HepG2 (cell line): Measurements from ENCODE around the gene GAREM2. TPM values are rescaled to one million over a fixed set of nuclear protein-coding genes. Genes with fewer than 3 reads are reported as not detected.

Source experiments
- ATAC-seq: fragments of 200-7000 bp; cut with Tn5 transposase; 3 replicates; pipeline ENCODE4 v1.9.1; 2020; ENCODE audit warnings: mild to moderate bottlenecking, moderate library complexity
- BruUV-seq: library from RNA; stranded (reverse); fragments of 400-500 nt; replicated peaks from 2 replicates; lab custom pipeline; 2021; lab: Mats Ljungman, UMichigan
- CTCF ChIA-PET: fragments of 300-600 bp; formaldehyde crosslinking; extraction: SDS; loops from one replicate; lab custom pipeline; 2021; ENCODE audit warnings: low total read pairs, inconsistent platforms, low intra/inter-chr PET ratio; lab: Yijun Ruan, JAX
- POLR2A ChIA-PET: fragments of 350-600 bp; sonication (Branson Sonifier 250); formaldehyde crosslinking; loops from one replicate; lab custom pipeline; 2020; ENCODE audit warnings: antibody characterized with exemption, inconsistent platforms; lab: Yijun Ruan, JAX
- DNase-seq: peaks from one replicate; pipeline ENCODE4 v3.0.0-alpha.2; 2015; ENCODE audit warnings: low spot score
- FAIRE-seq: peaks from 3 replicates; lab custom pipeline; 2011; peaks lifted over from hg19 to GRCh38; lab: Jason Lieb, UNC
- H2AFZ ChIP-seq: one replicate; pipeline ENCODE4 v1.6.1; 2011; ENCODE audit warnings: low read length, inconsistent platforms
- H3K27ac ChIP-seq: fragments of 300-600 bp; 3 replicates; pipeline ENCODE4 v1.8.0; 2011; ENCODE audit warnings: mixed run types, mild to moderate bottlenecking, mixed read lengths, low read length, inconsistent platforms; ENCODE audit not compliant: insufficient read depth; ENCODE audit errors: extremely low read length
- H3K27me3 ChIP-seq, 2 experiments: fragments of 200-600 bp in 1 of 2; 2 replicates in 1 of 2; 3 replicates in 1 of 2; pipeline versions ENCODE4 v1.6.0 to v1.8.0; 2011; ENCODE audit warnings: low read length in 2 of 2, mild to moderate bottlenecking in 2 of 2, moderate library complexity in 2 of 2, inconsistent platforms in 1 of 2; ENCODE audit not compliant: insufficient read depth in 2 of 2, control insufficient read depth in 1 of 2
- H3K36me3 ChIP-seq, 2 experiments: fragments of 200-600 bp in 1 of 2; replicated peaks in 1 of 2; 2 replicates in 1 of 2; 3 replicates in 1 of 2; pipeline versions ENCODE4 v1.5.1 to v1.8.0; 2011; ENCODE audit warnings: low read length in 2 of 2, inconsistent platforms in 1 of 2; ENCODE audit not compliant: insufficient read depth in 2 of 2, control insufficient read depth in 1 of 2
- H3K4me1 ChIP-seq: 2 replicates; pipeline ENCODE4 v1.5.1; 2012; ENCODE audit warnings: low read length, inconsistent platforms; ENCODE audit not compliant: insufficient read depth
- H3K4me2 ChIP-seq: 2 replicates; pipeline ENCODE4 v1.6.0; 2011; ENCODE audit warnings: low read depth, low read length, inconsistent platforms
- H3K4me3 ChIP-seq, 3 experiments: fragments of 200-600 bp in 1 of 3; sonication (generic), shearing (Covaris generic) in 1 of 3; replicated peaks in 1 of 3; 2 replicates each; pipeline ENCODE4 v1.5.1; 2011 to 2016; ENCODE audit warnings: low read length in 3 of 3, inconsistent platforms in 2 of 3, low read depth in 2 of 3, mild to moderate bottlenecking in 2 of 3, control low read depth in 1 of 3, mixed read lengths in 1 of 3; ENCODE audit not compliant: insufficient read depth in 1 of 3
- H3K79me2 ChIP-seq: one replicate; pipeline ENCODE4 v1.6.1; 2011; ENCODE audit warnings: low read length, inconsistent platforms; ENCODE audit not compliant: insufficient read depth
- H3K9ac ChIP-seq: 2 replicates; pipeline ENCODE4 v1.6.0; 2011; ENCODE audit warnings: mild to moderate bottlenecking, low read depth, low read length, inconsistent platforms; ENCODE audit not compliant: insufficient read depth
- H3K9me3 ChIP-seq: 2 replicates; pipeline ENCODE4 v1.5.1; 2012; ENCODE audit warnings: mild to moderate bottlenecking, low read length
- H4K20me1 ChIP-seq: 2 replicates; pipeline ENCODE4 v1.6.0; 2011; ENCODE audit warnings: inconsistent platforms, mild to moderate bottlenecking, low read length, moderate library complexity; ENCODE audit not compliant: insufficient read depth
- ATF1 ChIP-seq: IDR thresholded peaks from 2 replicates; pipeline ENCODE4 v1.6.1; 2016; ENCODE audit warnings: mild to moderate bottlenecking, control low read depth
- ELF3 ChIP-seq: IDR thresholded peaks from 2 replicates; pipeline ENCODE4 v1.6.1; 2016; ENCODE audit warnings: missing genetic modification reagents, missing compliant biosample characterization
- MAF1 ChIP-seq: sonication (generic); formaldehyde crosslinking; IDR thresholded peaks from 2 replicates; pipeline ENCODE4 v1.5.0; 2020; ENCODE audit warnings: missing genetic modification reagents, borderline replicate concordance
- PBX2 ChIP-seq: IDR thresholded peaks from 2 replicates; pipeline ENCODE4 v1.6.1; 2016; ENCODE audit warnings: control low read depth
- SMC3 ChIP-seq: IDR thresholded peaks from 2 replicates; pipeline ENCODE4 v1.6.1; 2011; ENCODE audit warnings: low read length, improper control_type of control experiment
- SSRP1 ChIP-seq: IDR thresholded peaks from 2 replicates; pipeline ENCODE4 v1.6.1; 2016; ENCODE audit warnings: control low read depth
- STAG1 ChIP-seq: sonication (generic); formaldehyde crosslinking; IDR thresholded peaks from 2 replicates; pipeline ENCODE4 v1.4.0; 2020; ENCODE audit warnings: missing genetic modification reagents
- ZNF33A ChIP-seq: sonication (generic); formaldehyde crosslinking; IDR thresholded peaks from 2 replicates; pipeline ENCODE4 v1.5.1; 2020; ENCODE audit warnings: missing genetic modification reagents, mild to moderate bottlenecking, moderate library complexity, borderline replicate concordance
- ZNF362 ChIP-seq: sonication (generic); formaldehyde crosslinking; IDR thresholded peaks from 2 replicates; pipeline ENCODE4 v1.4.0; 2020; ENCODE audit warnings: missing genetic modification reagents, mild to moderate bottlenecking, borderline replicate concordance
- ZNF850 ChIP-seq: sonication (generic); formaldehyde crosslinking; conservative IDR thresholded peaks from 2 replicates; pipeline ENCODE4 v1.9.0; 2021; ENCODE audit warnings: mild to moderate bottlenecking, missing genetic modification reagents
- WGBS: methylation state at CpG from one replicate; pipeline ENCODE4 v1.1.6; 2017; ENCODE audit warnings: low lambda C conversion rate; 5-methylcytosine and 5-hydroxymethylcytosine counted together
- in situ Hi-C: cut with HindIII; loops from 2 replicates; pipeline ENCODE4 v1.10.0; 2017; ENCODE audit warnings: low pct_unique_long_range_greater_than_20kb; ENCODE audit not compliant: extremely low pct_ligation_motif_present
- intact Hi-C: fragments of 100-400 bp; cut with micrococcal nuclease; formaldehyde crosslinking; loops from one replicate; pipeline ENCODE4 v1.10.0; 2022; ENCODE audit not compliant: unreplicated experiment
- polyA plus RNA-seq, 8 experiments: library from polyadenylated mRNA; depleted of rRNA in 3 of 8; stranded (reverse) in 7 of 8; unstranded in 1 of 8; fragments of >200 nt; fragmentation: Illumina TruSeq in 4 of 8; extraction: Trizol in 4 of 8; gene quantifications; 2 replicates each; pipeline versions ENCODE4 v1.2.1 to v1.2.3, GENCODE V29; 2011 to 2016; ENCODE audit warnings: low read depth in 4 of 8, missing spikeins in 1 of 8, mixed read lengths in 1 of 8; ENCODE audit not compliant: insufficient read depth in 1 of 8
- total RNA-seq, 5 experiments: library from RNA; depleted of rRNA; stranded (reverse); fragments of >200 nt; fragmentation: Illumina TruSeq; extraction: Trizol; gene quantifications; 2 replicates each; pipeline ENCODE4 v1.2.3, GENCODE V29; 2016; ENCODE audit warnings: low read depth in 1 of 5
- TF ChIP-seq, protein P1 (sequence below): sonication (generic); formaldehyde crosslinking; conservative IDR thresholded peaks from 2 replicates; pipeline ENCODE4 v1.4.0; 2020; ENCODE audit warnings: missing genetic modification reagents
- TF ChIP-seq, protein P2 (sequence below): IDR thresholded peaks from 2 replicates; pipeline ENCODE4 v1.6.1; 2012; ENCODE audit warnings: low read depth, low read length, improper control_type of control experiment
- TF ChIP-seq, protein P3 (sequence below): sonication (generic); formaldehyde crosslinking; conservative IDR thresholded peaks from 2 replicates; pipeline ENCODE4 v1.8.0; 2022; ENCODE audit warnings: mild to moderate bottlenecking, moderate library complexity, missing genetic modification reagents

Gene GAREM2
- total and polyA plus RNA-seq, 2 of the 13 experiments (the other 11 are each of a cell fraction or from before 2014, with no cell fraction given), result 0.29 to 0.38 TPM

- TF ChIP-seq, protein P1, sequence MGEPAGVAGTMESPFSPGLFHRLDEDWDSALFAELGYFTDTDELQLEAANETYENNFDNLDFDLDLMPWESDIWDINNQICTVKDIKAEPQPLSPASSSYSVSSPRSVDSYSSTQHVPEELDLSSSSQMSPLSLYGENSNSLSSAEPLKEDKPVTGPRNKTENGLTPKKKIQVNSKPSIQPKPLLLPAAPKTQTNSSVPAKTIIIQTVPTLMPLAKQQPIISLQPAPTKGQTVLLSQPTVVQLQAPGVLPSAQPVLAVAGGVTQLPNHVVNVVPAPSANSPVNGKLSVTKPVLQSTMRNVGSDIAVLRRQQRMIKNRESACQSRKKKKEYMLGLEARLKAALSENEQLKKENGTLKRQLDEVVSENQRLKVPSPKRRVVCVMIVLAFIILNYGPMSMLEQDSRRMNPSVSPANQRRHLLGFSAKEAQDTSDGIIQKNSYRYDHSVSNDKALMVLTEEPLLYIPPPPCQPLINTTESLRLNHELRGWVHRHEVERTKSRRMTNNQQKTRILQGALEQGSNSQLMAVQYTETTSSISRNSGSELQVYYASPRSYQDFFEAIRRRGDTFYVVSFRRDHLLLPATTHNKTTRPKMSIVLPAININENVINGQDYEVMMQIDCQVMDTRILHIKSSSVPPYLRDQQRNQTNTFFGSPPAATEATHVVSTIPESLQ (CRISPR knock-in tag), result no peak
Measured at GRCh38 chr2:26144031-26144430, 28.9 kb upstream of the GAREM2 start (continued).

- ChIA-PET POLR2A (no interaction called here), CTCF (interaction anchor here (0.6 to 3.0 kb wide), 6 partner anchors 18 to 194 kb away, joined by 3 to 32 read pairs (median 12); no protein-coding TSS in a partner anchor)
- Histone ChIP-seq H3K36me3 (no peaks in the 10 kb centered on the region), H3K79me2 (no peaks in the 10 kb centered on the region), H4K20me1 (no peaks in the 10 kb centered on the region), H3K9ac (no peak overlapping the region), H3K27ac (no peak overlapping the region), H2AFZ (no peak overlapping the region), H3K4me2 (no peak overlapping the region), H3K9me3 (no peaks in the 10 kb centered on the region), H3K4me3 (no peak overlapping the region), H3K4me1 (no peaks in the 10 kb centered on the region), H3K27me3 (peaks cover under 1 to 13% of the 10 kb centered on the region in 2 experiments; a peak in 2 of 5 replicates)
- WGBS, result 21% methylated on average over 11 of the region's 11 CpGs
- in situ Hi-C loops (loop anchor here (5.0 to 10.0 kb wide), 3 partner anchors 163 to 290 kb away; partner anchors contain the start of gene KIF3C), intact Hi-C loops (loop anchor here (1.0 to 2.0 kb wide), 4 partner anchors 57 to 292 kb away; no protein-coding TSS in a partner anchor)
- FAIRE-seq (peak; percentile 72), ATAC-seq (peak; percentile 58), DNase-seq (peak; percentile 69)
- no TSS peak for BruUV-seq
- TF ChIP-seq SMC3 (peak; percentile 89), MAF1 (CRISPR knock-in tag) (no peak), ZNF33A (CRISPR knock-in tag) (0 out of 2 replicates have a peak, but pooled peaks have one; percentile 38), ELF3 (CRISPR knock-in tag) (0 out of 2 replicates have a peak, but pooled peaks have one; percentile 24), STAG1 (CRISPR knock-in tag) (peak; percentile 94), ZNF850 (CRISPR knock-in tag) (no peak), ZNF362 (0 out of 2 replicates have a peak, but pooled peaks have one; percentile 27), PBX2 (CRISPR knock-in tag) (no peak), ATF1 (CRISPR knock-in tag) (0 out of 2 replicates have a peak, but pooled peaks have one; percentile 26), SSRP1 (CRISPR knock-in tag) (0 out of 2 replicates have a peak, but pooled peaks have one; percentile 57)
- TF ChIP-seq, protein P2, sequence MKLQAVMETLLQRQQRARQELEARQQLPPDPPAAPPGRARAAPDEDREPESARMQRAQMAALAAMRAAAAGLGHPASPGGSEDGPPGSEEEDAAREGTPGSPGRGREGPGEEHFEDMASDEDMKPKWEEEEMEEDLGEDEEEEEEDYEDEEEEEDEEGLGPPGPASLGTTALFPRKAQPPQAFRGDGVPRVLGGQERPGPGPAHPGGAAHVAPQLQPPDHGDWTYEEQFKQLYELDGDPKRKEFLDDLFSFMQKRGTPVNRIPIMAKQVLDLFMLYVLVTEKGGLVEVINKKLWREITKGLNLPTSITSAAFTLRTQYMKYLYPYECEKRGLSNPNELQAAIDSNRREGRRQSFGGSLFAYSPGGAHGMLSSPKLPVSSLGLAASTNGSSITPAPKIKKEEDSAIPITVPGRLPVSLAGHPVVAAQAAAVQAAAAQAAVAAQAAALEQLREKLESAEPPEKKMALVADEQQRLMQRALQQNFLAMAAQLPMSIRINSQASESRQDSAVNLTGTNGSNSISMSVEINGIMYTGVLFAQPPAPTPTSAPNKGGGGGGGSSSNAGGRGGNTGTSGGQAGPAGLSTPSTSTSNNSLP, result 0 out of 2 replicates have a peak, but pooled peaks have one; percentile 17
- TF ChIP-seq, protein P3, sequence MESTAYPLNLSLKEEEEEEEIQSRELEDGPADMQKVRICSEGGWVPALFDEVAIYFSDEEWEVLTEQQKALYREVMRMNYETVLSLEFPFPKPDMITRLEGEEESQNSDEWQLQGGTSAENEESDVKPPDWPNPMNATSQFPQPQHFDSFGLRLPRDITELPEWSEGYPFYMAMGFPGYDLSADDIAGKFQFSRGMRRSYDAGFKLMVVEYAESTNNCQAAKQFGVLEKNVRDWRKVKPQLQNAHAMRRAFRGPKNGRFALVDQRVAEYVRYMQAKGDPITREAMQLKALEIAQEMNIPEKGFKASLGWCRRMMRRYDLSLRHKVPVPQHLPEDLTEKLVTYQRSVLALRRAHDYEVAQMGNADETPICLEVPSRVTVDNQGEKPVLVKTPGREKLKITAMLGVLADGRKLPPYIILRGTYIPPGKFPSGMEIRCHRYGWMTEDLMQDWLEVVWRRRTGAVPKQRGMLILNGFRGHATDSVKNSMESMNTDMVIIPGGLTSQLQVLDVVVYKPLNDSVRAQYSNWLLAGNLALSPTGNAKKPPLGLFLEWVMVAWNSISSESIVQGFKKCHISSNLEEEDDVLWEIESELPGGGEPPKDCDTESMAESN (CRISPR knock-in tag), result 0 out of 2 replicates have a peak, but pooled peaks have one; percentile 31
Measured at GRCh38 chr2:26144953-26145680, 27.8 kb upstream of the GAREM2 start.
